Measurements from ENCODE around the gene COG5. TPM values are rescaled to one million over a fixed set of nuclear protein-coding genes. Genes with fewer than 3 reads are reported as not detected.

COG5 gene
- total and polyA plus RNA-seq, 2 of the 4 experiments (the other 2 are of a cell fraction): 18.5 to 27.4 TPM

DNA sequence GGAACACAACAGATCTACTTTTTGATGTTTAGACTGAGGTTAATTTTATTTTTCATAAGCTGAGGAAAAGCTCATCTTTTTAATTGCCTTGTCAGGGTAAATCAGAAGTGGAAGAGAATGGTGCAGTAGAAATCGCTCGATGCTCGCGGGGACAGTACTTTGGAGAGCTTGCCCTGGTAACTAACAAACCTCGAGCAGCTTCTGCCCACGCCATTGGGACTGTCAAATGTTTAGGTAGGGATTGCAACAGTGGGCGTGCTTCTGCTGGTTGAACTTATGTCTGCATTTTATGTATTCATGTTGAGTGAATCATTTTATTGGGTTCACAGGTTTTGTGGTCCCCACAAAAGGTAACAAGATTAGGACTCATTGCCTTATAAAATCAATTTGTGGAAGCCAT lies 406.6 kb downstream of the COG5 start:
- Histone ChIP-seq H3K27ac (ENCODE audit: insufficient read depth, low read length) (no peak overlapping the region), H2AK9ac (replicated peaks; ENCODE audit: low read depth, low read length, poor library complexity) (no peak overlapping the region), H3K4me2 (ENCODE audit: low read depth, low read length) (no peak overlapping the region), H4K91ac (ENCODE audit: insufficient read depth, low read depth, low read length) (no peak overlapping the region), H2AK5ac (ENCODE audit: low read depth, low read length) (no peak overlapping the region), H4K8ac (ENCODE audit: low read depth in 2 of 2, low read length in 2 of 2) (no peak overlapping the region), H2AFZ (replicated peaks; ENCODE audit: low read length, poor library complexity) (no peak overlapping the region), H2BK120ac (ENCODE audit: low read depth, low read length) (no peak overlapping the region), H3K23ac (ENCODE audit: low read depth, low read length) (no peak overlapping the region), H2BK5ac (ENCODE audit: low read depth, low read length, poor library complexity, severe bottlenecking) (no peak overlapping the region), H3K4me1 (ENCODE audit: control insufficient read depth, insufficient read depth, low read length) (peaks cover 1% of the 10 kb centered on the region), H4K5ac (ENCODE audit: low read depth, low read length) (no peak overlapping the region), H4K20me1 (ENCODE audit: insufficient read depth, low read length) (no peaks in the 10 kb centered on the region), H3K56ac (ENCODE audit: extremely low read depth, insufficient read depth, low read length) (no peak overlapping the region), H3K79me1 (ENCODE audit: low read depth in 1 of 2, low read length in 2 of 2) (no peaks in the 10 kb centered on the region), H3K36me3 (ENCODE audit: control insufficient read depth, insufficient read depth, low read length) (no peaks in the 10 kb centered on the region), H3K4ac (ENCODE audit: low read depth, low read length) (no peak overlapping the region), H3K9me1 (ENCODE audit: insufficient read depth, low read length) (peaks cover 1% of the 10 kb centered on the region; the same call in 1 of the 2 replicates), H3K9ac (ENCODE audit: low read depth, low read length) (no peak overlapping the region), H3K4me3 (ENCODE audit: insufficient read depth, low read depth, low read length) (no peak overlapping the region), H3K9me3 (ENCODE audit: control insufficient read depth, insufficient read depth, low read length) (no peaks in the 10 kb centered on the region), H2BK20ac (ENCODE audit: low read depth, low read length) (no peak overlapping the region), H3K27me3 (ENCODE audit: control insufficient read depth, insufficient read depth, low read length) (no peaks in the 10 kb centered on the region), H3K14ac (replicated peaks; ENCODE audit: low read depth, low read length) (no peak overlapping the region), H3K18ac (ENCODE audit: low read depth, low read length) (no peak overlapping the region), H2BK15ac (ENCODE audit: low read depth, low read length) (no peak overlapping the region)
- DNase-seq: no peak
- dilution Hi-C loops (cut with HindIII; ENCODE audit: low sequenced_read_pairs, unreplicated experiment): loop anchor here (10.0 kb wide), 1 partner anchor 212 kb away; no protein-coding TSS in a partner anchor
- TF ChIP-seq SMC3 (IDR thresholded peaks at IDR 0.05; ENCODE audit: low read depth, low read length): no peak
- TF ChIP-seq, protein P1, sequence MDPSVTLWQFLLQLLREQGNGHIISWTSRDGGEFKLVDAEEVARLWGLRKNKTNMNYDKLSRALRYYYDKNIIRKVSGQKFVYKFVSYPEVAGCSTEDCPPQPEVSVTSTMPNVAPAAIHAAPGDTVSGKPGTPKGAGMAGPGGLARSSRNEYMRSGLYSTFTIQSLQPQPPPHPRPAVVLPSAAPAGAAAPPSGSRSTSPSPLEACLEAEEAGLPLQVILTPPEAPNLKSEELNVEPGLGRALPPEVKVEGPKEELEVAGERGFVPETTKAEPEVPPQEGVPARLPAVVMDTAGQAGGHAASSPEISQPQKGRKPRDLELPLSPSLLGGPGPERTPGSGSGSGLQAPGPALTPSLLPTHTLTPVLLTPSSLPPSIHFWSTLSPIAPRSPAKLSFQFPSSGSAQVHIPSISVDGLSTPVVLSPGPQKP (IDR thresholded peaks at IDR 0.05; ENCODE audit: borderline replicate concordance, low read depth, low read length): no peak
- TF ChIP-seq FOS (IDR thresholded peaks at IDR 0.05; ENCODE audit: low read depth, low read length): no peak
- TF ChIP-seq BHLHE40 (IDR thresholded peaks at IDR 0.05; ENCODE audit: low read depth, low read length): no peak
- TF ChIP-seq, protein P2, sequence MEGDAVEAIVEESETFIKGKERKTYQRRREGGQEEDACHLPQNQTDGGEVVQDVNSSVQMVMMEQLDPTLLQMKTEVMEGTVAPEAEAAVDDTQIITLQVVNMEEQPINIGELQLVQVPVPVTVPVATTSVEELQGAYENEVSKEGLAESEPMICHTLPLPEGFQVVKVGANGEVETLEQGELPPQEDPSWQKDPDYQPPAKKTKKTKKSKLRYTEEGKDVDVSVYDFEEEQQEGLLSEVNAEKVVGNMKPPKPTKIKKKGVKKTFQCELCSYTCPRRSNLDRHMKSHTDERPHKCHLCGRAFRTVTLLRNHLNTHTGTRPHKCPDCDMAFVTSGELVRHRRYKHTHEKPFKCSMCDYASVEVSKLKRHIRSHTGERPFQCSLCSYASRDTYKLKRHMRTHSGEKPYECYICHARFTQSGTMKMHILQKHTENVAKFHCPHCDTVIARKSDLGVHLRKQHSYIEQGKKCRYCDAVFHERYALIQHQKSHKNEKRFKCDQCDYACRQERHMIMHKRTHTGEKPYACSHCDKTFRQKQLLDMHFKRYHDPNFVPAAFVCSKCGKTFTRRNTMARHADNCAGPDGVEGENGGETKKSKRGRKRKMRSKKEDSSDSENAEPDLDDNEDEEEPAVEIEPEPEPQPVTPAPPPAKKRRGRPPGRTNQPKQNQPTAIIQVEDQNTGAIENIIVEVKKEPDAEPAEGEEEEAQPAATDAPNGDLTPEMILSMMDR (conservative IDR thresholded peaks at IDR 0.05; ENCODE audit: low read depth, low read length): no peak
- no peak for TF ChIP-seq NFE2L2 (IDR thresholded peaks at IDR 0.05; ENCODE audit: low read depth, low read length)
- TF ChIP-seq CHD1 (IDR thresholded peaks at IDR 0.05; ENCODE audit: low read depth, low read length): no peak
- TF ChIP-seq MAFK (IDR thresholded peaks at IDR 0.05; ENCODE audit: low read depth, low read length): no peak
- no peak for TF ChIP-seq MAZ (IDR thresholded peaks at IDR 0.05; ENCODE audit: borderline replicate concordance, low read depth, low read length)
- no peak for TF ChIP-seq MXI1 (IDR thresholded peaks at IDR 0.05; ENCODE audit: borderline replicate concordance, low read depth, low read length)
- TF ChIP-seq RCOR1 (IDR thresholded peaks at IDR 0.05; ENCODE audit: insufficient replicate concordance, low read length): no peak
- TF ChIP-seq RAD21 (IDR thresholded peaks at IDR 0.05; ENCODE audit: low read length): no peak
- 93% methylated on average over 3 of the region's 7 CpGs; no CpG with 5 or more reads in 1 of the 2 experiments for WGBS, 2 experiments (ENCODE audit: extremely low coverage in 2 of 2, insufficient read length in 1 of 2)
- CTCF ChIA-PET: interaction anchor here (0.6 kb wide), 2 partner anchors 636 to 997 kb away, joined by 3 to 4 read pairs; no protein-coding TSS in a partner anchor
- no peak for ATAC-seq (ENCODE audit: low read depth)
- POLR2A ChIA-PET (ENCODE audit: unreplicated experiment): no interaction called here
- intact Hi-C loops (cut with micrococcal nuclease): no loop called here
- no TSS peak for BruUV-seq (replicated peaks)
- in situ Hi-C loops (cut with MboI; ENCODE audit: low sequenced_read_pairs): loop anchor here (10.0 kb wide), 1 partner anchor 492 kb away; the partner anchor contains the start of gene CCDC71L

Data from IMR-90 (cell line).